Measurements from ENCODE around the gene SOCS7. TPM values are rescaled to one million over a fixed set of nuclear protein-coding genes. Genes with fewer than 3 reads are reported as not detected.
A peak's percentile ranks its signal among the peaks of the same experiment; 100 is the strongest.

SOCS7 gene
- total RNA-seq, 5 donors from 2014 or later (not counting 1 experiment from before 2014, with no cell fraction given): 18.9 to 24.5 (median 20.7) TPM

DNA sequence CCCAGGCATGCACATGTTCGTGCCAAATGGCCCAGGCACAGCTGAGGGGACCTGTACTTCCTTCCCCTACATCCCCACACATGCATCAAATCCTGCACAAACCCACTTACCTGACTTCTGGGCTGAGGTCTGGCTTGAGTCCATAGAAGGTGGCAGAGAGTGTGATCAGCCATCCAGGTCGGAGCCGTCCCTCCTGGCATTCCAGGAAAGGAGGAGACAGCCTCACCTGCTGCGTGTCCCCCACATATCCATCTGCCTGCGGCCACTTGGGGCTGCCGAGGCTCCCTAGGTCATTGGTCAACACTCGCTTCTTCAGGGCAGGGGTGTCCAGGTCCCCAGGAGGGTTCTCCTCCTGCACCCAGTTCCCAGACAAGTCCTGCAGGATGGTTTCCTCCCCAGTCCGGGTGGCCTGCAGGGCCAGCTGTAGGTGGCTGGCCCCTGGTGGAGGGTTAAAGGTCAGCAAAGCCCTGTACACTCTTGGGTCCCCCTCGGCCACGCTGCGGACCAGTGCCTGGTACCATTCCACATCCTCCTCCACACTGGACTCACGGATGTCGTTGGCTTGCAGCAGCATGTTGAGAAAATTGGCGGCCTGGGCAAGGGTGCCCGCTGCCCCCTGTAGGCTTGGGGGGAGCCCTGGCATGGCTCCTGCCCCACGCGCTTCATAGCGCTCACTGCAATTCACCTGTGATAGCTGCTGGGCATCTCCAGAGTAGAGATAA, 8.6 kb upstream of the SOCS7 start:
- ChIA-PET POLR2A (no interaction called here), CTCF (no interaction called here)
- H3K36me3 ChIP-seq (ENCODE audit: control insufficient read depth in 2 of 2, extremely low read depth in 1 of 2, insufficient read depth in 1 of 2, low read length in 1 of 2): no peaks in the 10 kb centered on the region
- no peak overlapping the region for H3K4me3 ChIP-seq (ENCODE audit: control insufficient read depth in 1 of 2, extremely low read depth in 1 of 2, low read length in 1 of 2)
- DNase-seq: no peak
- no peak overlapping the region for H3K4me3 Mint-ChIP-seq
- no peaks in the 10 kb centered on the region for H3K36me3 Mint-ChIP-seq
- no peaks in the 10 kb centered on the region for H3K4me1 ChIP-seq (ENCODE audit: control insufficient read depth in 1 of 2, extremely low read depth in 1 of 2, insufficient read depth in 2 of 2, low read length in 2 of 2)
- H3K27ac ChIP-seq (ENCODE audit: low read length): no peak overlapping the region
- no peaks in the 10 kb centered on the region for H3K4me1 Mint-ChIP-seq
- H3K27me3 ChIP-seq (replicated peaks in 1 of 2; ENCODE audit: control insufficient read depth in 2 of 2, extremely low read depth in 1 of 2, insufficient read depth in 2 of 2, low read length in 1 of 2): peaks cover 0 to 29% of the 10 kb centered on the region in 2 experiments
- H3K27ac Mint-ChIP-seq: no peak overlapping the region
- no peak for ATAC-seq (replicated peaks in 1 of 4)
- WGBS (ENCODE audit: insufficient coverage): 87% methylated on average over 16 of the region's 18 CpGs
- H3K27me3 Mint-ChIP-seq: peaks cover 8 to 12% of the 10 kb centered on the region in 2 donors
- no peaks in the 10 kb centered on the region for H3K9me3 Mint-ChIP-seq
- no peaks in the 10 kb centered on the region for H3K9me3 ChIP-seq

DNA sequence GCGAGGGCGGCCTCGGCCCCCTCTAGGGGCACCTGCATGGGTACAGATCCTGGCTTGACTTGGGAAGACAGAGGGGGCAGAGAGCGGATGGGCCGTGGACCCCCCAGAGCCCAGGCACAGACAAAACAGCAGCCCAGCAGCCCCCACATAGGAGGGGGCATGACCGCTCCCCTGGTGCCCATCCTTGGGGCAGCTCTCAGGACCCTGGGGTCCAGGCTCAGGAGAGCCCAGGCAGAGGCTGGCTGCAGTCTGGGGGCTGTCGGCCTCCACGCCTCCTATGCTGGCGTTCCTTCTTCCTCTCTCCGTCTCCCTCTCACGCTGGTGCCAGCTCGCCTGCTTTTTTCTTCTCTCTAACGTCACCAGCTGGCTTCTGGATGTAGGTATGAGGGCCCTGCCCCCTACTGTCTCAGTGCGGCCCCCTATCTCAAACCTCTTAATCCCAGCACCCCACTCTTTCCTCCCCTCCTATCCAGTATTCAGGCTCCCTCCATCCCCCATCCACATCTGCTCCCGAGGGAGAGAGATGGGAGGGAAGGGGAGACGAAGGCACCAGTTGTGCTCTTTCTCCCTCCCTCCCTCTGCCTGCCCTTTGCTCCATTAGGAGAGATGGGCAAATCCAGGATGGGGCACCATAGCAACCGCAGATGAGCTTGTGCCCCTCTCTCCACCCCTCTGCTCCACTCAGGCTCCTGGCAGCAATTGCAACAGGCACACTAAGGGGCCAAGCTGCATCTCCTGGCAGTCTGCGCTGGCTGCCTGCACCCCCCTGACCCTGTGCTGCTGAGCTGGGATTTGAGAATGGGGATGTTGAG, 7.8 kb upstream of the SOCS7 start, which contains the start of gene GPR179:
GPR179 (minus strand) TSS at position 349 of the 812 bp plus-strand sequence; CDS start at position 182, 167 bp downstream.
- no peaks in the 10 kb centered on the region for H3K36me3 ChIP-seq (ENCODE audit: control insufficient read depth in 2 of 2, extremely low read depth in 1 of 2, insufficient read depth in 1 of 2, low read length in 1 of 2)
- H3K27me3 ChIP-seq (replicated peaks in 1 of 2; ENCODE audit: control insufficient read depth in 2 of 2, extremely low read depth in 1 of 2, insufficient read depth in 2 of 2, low read length in 1 of 2): peaks cover 0 to 29% of the 10 kb centered on the region in 2 experiments
- H3K27ac ChIP-seq (ENCODE audit: low read length): no peak within 1 kb of the TSS
- Mint-ChIP-seq H3K27me3 (peaks cover 8 to 12% of the 10 kb centered on the region in 2 donors), H3K9me3 (no peaks in the 10 kb centered on the region), H3K4me1 (peaks cover 0 to under 1% (median 0%) of the 10 kb centered on the region in 3 donors), H3K4me3 (no peak within 1 kb of the TSS), H3K27ac (no peak within 1 kb of the TSS), H3K36me3 (no peaks in the 10 kb centered on the region)
- ATAC-seq (replicated peaks in 1 of 4) (no peak), DNase-seq (no peak)
- 84% methylated on average over 11 of the region's 18 CpGs for WGBS (ENCODE audit: insufficient coverage)
- no peaks in the 10 kb centered on the region for H3K9me3 ChIP-seq
- ChIA-PET POLR2A (no interaction called here), CTCF (interaction anchor here in 1 of 2 donors (0.5 kb wide), 1 partner anchor 594 kb away, joined by 3 read pairs; no protein-coding TSS in a partner anchor)
- H3K4me1 ChIP-seq (ENCODE audit: control insufficient read depth in 1 of 2, extremely low read depth in 1 of 2, insufficient read depth in 2 of 2, low read length in 2 of 2): no peaks in the 10 kb centered on the region
- no peak within 1 kb of the TSS for H3K4me3 ChIP-seq (ENCODE audit: control insufficient read depth in 1 of 2, extremely low read depth in 1 of 2, low read length in 1 of 2)

DNA sequence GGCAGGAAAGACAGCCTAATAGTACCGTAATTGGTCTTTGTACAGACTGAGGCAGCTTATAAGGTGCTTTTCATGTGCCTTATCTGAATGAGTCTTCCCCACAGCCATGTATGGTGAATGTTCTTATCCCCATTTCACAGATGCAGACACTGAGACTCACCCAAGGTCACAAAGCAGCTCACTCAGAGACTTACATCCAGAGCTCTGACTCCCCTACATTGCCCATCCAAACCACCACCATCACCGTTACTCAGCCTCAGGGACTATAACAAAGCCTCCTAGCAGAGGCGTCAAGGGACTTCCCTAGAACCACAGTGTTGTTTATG, 7.3 kb upstream of the SOCS7 start:
- no peaks in the 10 kb centered on the region for H3K9me3 Mint-ChIP-seq
- 79% methylated on average over 2 of the region's 3 CpGs for WGBS (ENCODE audit: insufficient coverage)

DNA sequence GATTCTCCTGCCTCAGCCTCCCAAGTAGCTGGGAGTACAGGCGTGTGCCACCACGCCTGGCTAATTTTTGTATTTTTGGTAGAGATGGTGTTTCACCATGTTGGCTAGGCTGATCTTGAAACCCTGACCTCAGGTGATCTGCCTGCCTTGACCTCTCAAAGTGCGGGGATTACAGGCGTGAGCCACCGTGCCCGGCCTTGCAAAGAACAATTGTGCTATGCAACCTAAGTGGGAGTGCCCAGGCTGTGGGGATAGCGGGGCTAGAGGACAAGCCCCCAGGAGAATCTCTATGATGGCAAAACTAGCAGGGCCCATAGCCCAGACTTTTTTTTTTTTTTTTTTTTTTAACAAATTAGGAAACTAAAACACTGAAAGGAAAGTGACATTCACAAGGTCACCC, 5.9 kb upstream of the SOCS7 start:
- no peak overlapping the region for H3K27ac Mint-ChIP-seq
- H3K4me3 ChIP-seq (ENCODE audit: control insufficient read depth in 1 of 2, extremely low read depth in 1 of 2, low read length in 1 of 2): no peak overlapping the region
- ChIA-PET CTCF (interaction anchor here in 1 of 2 donors (0.8 kb wide), 1 partner anchor 70 kb away, joined by 3 read pairs; no protein-coding TSS in a partner anchor), POLR2A (interaction anchor here in 1 of 2 donors (0.6 kb wide), 1 partner anchor 900 kb away, joined by 14 read pairs; no protein-coding TSS in a partner anchor)
- peaks cover 0 to 29% of the 10 kb centered on the region in 2 experiments for H3K27me3 ChIP-seq (replicated peaks in 1 of 2; ENCODE audit: control insufficient read depth in 2 of 2, extremely low read depth in 1 of 2, insufficient read depth in 2 of 2, low read length in 1 of 2)
- no peaks in the 10 kb centered on the region for H3K9me3 Mint-ChIP-seq
- peaks cover 6 to 7% (median 6%) of the 10 kb centered on the region in 3 donors for H3K4me1 Mint-ChIP-seq
- WGBS (ENCODE audit: insufficient coverage): 97% methylated on average over 5 of the region's 7 CpGs
- no peaks in the 10 kb centered on the region for H3K9me3 ChIP-seq
- H3K36me3 ChIP-seq (ENCODE audit: control insufficient read depth in 2 of 2, extremely low read depth in 1 of 2, insufficient read depth in 1 of 2, low read length in 1 of 2): no peaks in the 10 kb centered on the region
- DNase-seq: no peak
- H3K27me3 Mint-ChIP-seq: peaks cover 8 to 12% of the 10 kb centered on the region in 2 donors
- no peaks in the 10 kb centered on the region for H3K36me3 Mint-ChIP-seq
- ATAC-seq (replicated peaks in 1 of 4): no peak
- H3K4me3 Mint-ChIP-seq: no peak overlapping the region
- no peak overlapping the region for H3K27ac ChIP-seq (ENCODE audit: low read length)
- H3K4me1 ChIP-seq (ENCODE audit: control insufficient read depth in 1 of 2, extremely low read depth in 1 of 2, insufficient read depth in 2 of 2, low read length in 2 of 2): no peaks in the 10 kb centered on the region

More for the DNA sequence above, 7.3 kb upstream of the SOCS7 start:
- H3K9me3 ChIP-seq: no peaks in the 10 kb centered on the region
- peaks cover 0 to 29% of the 10 kb centered on the region in 2 experiments for H3K27me3 ChIP-seq (replicated peaks in 1 of 2; ENCODE audit: control insufficient read depth in 2 of 2, extremely low read depth in 1 of 2, insufficient read depth in 2 of 2, low read length in 1 of 2)
- Mint-ChIP-seq H3K36me3 (no peaks in the 10 kb centered on the region), H3K27me3 (peaks cover 8 to 12% of the 10 kb centered on the region in 2 donors), H3K4me1 (peaks cover 3 to 6% (median 4%) of the 10 kb centered on the region in 3 donors), H3K4me3 (no peak overlapping the region), H3K27ac (no peak overlapping the region)
- H3K36me3 ChIP-seq (ENCODE audit: control insufficient read depth in 2 of 2, extremely low read depth in 1 of 2, insufficient read depth in 1 of 2, low read length in 1 of 2): no peaks in the 10 kb centered on the region
- ChIA-PET POLR2A (no interaction called here), CTCF (interaction anchor here in 1 of 2 donors (0.5 kb wide), 1 partner anchor 594 kb away, joined by 3 read pairs; no protein-coding TSS in a partner anchor)
- H3K4me1 ChIP-seq (ENCODE audit: control insufficient read depth in 1 of 2, extremely low read depth in 1 of 2, insufficient read depth in 2 of 2, low read length in 2 of 2): no peaks in the 10 kb centered on the region
- H3K27ac ChIP-seq (ENCODE audit: low read length): no peak overlapping the region
- DNase-seq (no peak), ATAC-seq (replicated peaks in 1 of 4) (no peak)
- H3K4me3 ChIP-seq (ENCODE audit: control insufficient read depth in 1 of 2, extremely low read depth in 1 of 2, low read length in 1 of 2): no peak overlapping the region

DNA sequence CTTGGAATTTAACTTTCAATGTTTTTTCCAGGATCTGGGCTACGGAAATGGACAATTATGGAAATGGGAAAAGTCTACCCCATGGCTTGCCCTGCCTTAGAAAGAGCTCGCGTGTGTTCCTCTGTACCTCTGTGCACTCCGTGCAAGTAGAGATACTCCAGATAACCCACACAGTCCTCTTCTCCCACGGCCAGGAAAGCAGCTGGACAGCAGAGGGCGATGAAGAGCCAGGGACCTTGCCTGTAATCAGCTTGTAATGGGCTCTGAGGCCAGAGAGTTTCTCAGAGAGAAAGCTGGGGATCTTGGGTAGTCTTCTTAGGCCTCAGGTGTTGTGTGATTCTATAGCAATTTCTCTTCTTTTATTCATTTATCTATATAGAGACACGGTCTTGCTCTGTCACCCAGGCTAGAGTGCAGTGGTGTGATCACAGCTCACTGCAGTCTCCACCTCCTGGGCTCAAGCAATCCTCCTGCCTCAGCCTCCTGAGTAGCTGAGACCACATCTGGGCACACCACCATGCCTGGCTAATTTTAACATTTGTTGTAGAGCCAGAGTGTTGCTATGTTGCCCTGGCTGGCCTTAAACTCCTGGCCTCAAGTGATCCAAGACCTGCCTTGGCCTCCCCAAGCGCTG, 2.4 kb upstream of the SOCS7 start:
- DNase-seq (peak; percentile 59 to 89 (median 79)), ATAC-seq (replicated peaks in 1 of 4) (peak; percentile 47 to 53 (median 52))
- Histone ChIP-seq H3K27me3 (replicated peaks in 1 of 2; ENCODE audit: control insufficient read depth in 2 of 2, extremely low read depth in 1 of 2, insufficient read depth in 2 of 2, low read length in 1 of 2) (peaks cover 0 to 6% of the 10 kb centered on the region in 2 experiments), H3K4me3 (ENCODE audit: control insufficient read depth in 1 of 2, extremely low read depth in 1 of 2, low read length in 1 of 2) (no peak overlapping the region), H3K27ac (ENCODE audit: low read length) (no peak overlapping the region), H3K9me3 (no peaks in the 10 kb centered on the region), H3K36me3 (ENCODE audit: control insufficient read depth in 2 of 2, extremely low read depth in 1 of 2, insufficient read depth in 1 of 2, low read length in 1 of 2) (no peaks in the 10 kb centered on the region), H3K4me1 (ENCODE audit: control insufficient read depth in 1 of 2, extremely low read depth in 1 of 2, insufficient read depth in 2 of 2, low read length in 2 of 2) (peaks cover 3 to 19% of the 10 kb centered on the region in 2 experiments)
- 100% methylated on average over 1 of the region's 8 CpGs for WGBS (ENCODE audit: insufficient coverage)
- no peak overlapping the region for H3K27ac Mint-ChIP-seq
- peak overlapping the region in 1 of 3 donors; percentile 25 for H3K4me3 Mint-ChIP-seq
- ChIA-PET POLR2A (no interaction called here), CTCF (interaction anchor here (0.6 to 4.3 kb wide), 14 partner anchors 10 to 210 kb away, joined by 3 to 51 read pairs (median 4); no protein-coding TSS in a partner anchor)
- H3K9me3 Mint-ChIP-seq: no peaks in the 10 kb centered on the region
- H3K4me1 Mint-ChIP-seq: peaks cover 24 to 27% (median 27%) of the 10 kb centered on the region in 3 donors
- H3K36me3 Mint-ChIP-seq: no peaks in the 10 kb centered on the region
- peaks cover 0 to 7% of the 10 kb centered on the region in 2 donors for H3K27me3 Mint-ChIP-seq

DNA sequence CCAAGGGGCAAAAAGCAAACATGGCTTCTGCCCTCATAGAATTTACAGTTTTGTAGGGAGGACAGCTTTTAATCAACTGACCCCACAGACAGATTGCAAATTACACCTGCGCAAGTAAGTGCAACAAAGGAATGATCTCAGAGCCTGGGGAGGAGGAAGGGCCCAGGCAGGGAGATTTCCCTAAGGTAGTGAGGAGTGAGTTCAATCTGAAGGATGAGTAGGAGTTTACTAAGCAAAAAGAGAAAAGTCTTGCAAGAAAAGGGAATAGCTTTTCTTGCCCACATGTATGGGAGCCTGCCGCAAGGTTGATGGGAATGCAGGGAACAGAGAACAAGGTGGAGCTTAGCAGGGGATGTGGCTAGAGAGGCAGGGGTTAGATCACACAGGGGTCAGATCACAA, 1.6 kb upstream of the SOCS7 start:
- Mint-ChIP-seq H3K27ac (no peak overlapping the region), H3K27me3 (peaks cover 0 to 2% of the 10 kb centered on the region in 2 donors), H3K4me1 (peaks cover 32 to 36% (median 36%) of the 10 kb centered on the region in 3 donors), H3K9me3 (no peaks in the 10 kb centered on the region), H3K4me3 (peak overlapping the region in 1 of 3 donors; percentile 25), H3K36me3 (no peaks in the 10 kb centered on the region)
- Histone ChIP-seq H3K27ac (ENCODE audit: low read length) (no peak overlapping the region), H3K4me1 (ENCODE audit: control insufficient read depth in 1 of 2, extremely low read depth in 1 of 2, insufficient read depth in 2 of 2, low read length in 2 of 2) (peaks cover 3 to 22% of the 10 kb centered on the region in 2 experiments), H3K4me3 (ENCODE audit: control insufficient read depth in 1 of 2, extremely low read depth in 1 of 2, low read length in 1 of 2) (no peak overlapping the region), H3K27me3 (replicated peaks in 1 of 2; ENCODE audit: control insufficient read depth in 2 of 2, extremely low read depth in 1 of 2, insufficient read depth in 2 of 2, low read length in 1 of 2) (peaks cover 0 to 3% of the 10 kb centered on the region in 2 experiments), H3K36me3 (ENCODE audit: control insufficient read depth in 2 of 2, extremely low read depth in 1 of 2, insufficient read depth in 1 of 2, low read length in 1 of 2) (no peaks in the 10 kb centered on the region), H3K9me3 (no peaks in the 10 kb centered on the region)
- DNase-seq (no peak), ATAC-seq (replicated peaks in 1 of 4) (no peak)
- POLR2A ChIA-PET: no interaction called here
- CTCF ChIA-PET: interaction anchor here (0.6 to 4.3 kb wide), 6 partner anchors 9 to 64 kb away, joined by 6 to 51 read pairs (median 12); no protein-coding TSS in a partner anchor
- 75% methylated on average over 1 of the region's 2 CpGs for WGBS (ENCODE audit: insufficient coverage)

Measured in T-cell (primary cell).